NCI-H446 treated with DMSO at 0.1 percent for 48 hours (cell line): ENCODE results near the gene SH3PXD2A.

Experiments
- DNase-seq: peaks from one replicate; lab custom pipeline; 2025; lab: John Stamatoyannopoulos, UW

The SH3PXD2A gene

GRCh38 chr10:103602028-103602851 lies 253.1 kb downstream of the SH3PXD2A start:
- no peak for DNase-seq

- no peak for DNase-seq
These were observed 254.3 kb downstream of the SH3PXD2A start for GRCh38 chr10:103600956-103601569.

GRCh38 chr10:103600325-103600724 lies 255.1 kb downstream of the SH3PXD2A start:
- DNase-seq = no peak

- no peak for DNase-seq
These were observed 255.5 kb downstream of the SH3PXD2A start for GRCh38 chr10:103599907-103600306.

- DNase-seq = no peak
These were observed 256.2 kb downstream of the SH3PXD2A start for GRCh38 chr10:103599211-103599610.

GRCh38 chr10:103598654-103599115 lies 256.7 kb downstream of the SH3PXD2A start:
- no peak for DNase-seq

GRCh38 chr10:103597003-103597402 lies 258.4 kb downstream of the SH3PXD2A start:
- DNase-seq = no peak

- DNase-seq = peak; percentile 40
These were observed 259.2 kb downstream of the SH3PXD2A start for GRCh38 chr10:103595933-103596726.

GRCh38 chr10:103593022-103593570 lies 262.3 kb downstream of the SH3PXD2A start:
- DNase-seq = no peak

GRCh38 chr10:103592186-103593021 lies 263.0 kb downstream of the SH3PXD2A start:
- DNase-seq = no peak

GRCh38 chr10:103590744-103591291 lies 264.6 kb downstream of the SH3PXD2A start:
- no peak for DNase-seq

GRCh38 chr10:103590060-103590459 lies 265.3 kb downstream of the SH3PXD2A start:
- no peak for DNase-seq

GRCh38 chr10:103589074-103589630 lies 266.2 kb downstream of the SH3PXD2A start:
- no peak for DNase-seq

- no peak for DNase-seq
These were observed 268.3 kb downstream of the SH3PXD2A start for GRCh38 chr10:103587073-103587472.

GRCh38 chr10:103585011-103585405 lies 270.4 kb downstream of the SH3PXD2A start:
- no peak for DNase-seq

- DNase-seq = no peak
These were observed 271.0 kb downstream of the SH3PXD2A start for GRCh38 chr10:103584216-103585010.

GRCh38 chr10:103583871-103584215 lies 271.5 kb downstream of the SH3PXD2A start:
- DNase-seq = no peak

GRCh38 chr10:103582331-103583123 lies 272.8 kb downstream of the SH3PXD2A start:
- no peak for DNase-seq

GRCh38 chr10:103581499-103581898 lies 273.9 kb downstream of the SH3PXD2A start:
- no peak for DNase-seq
